DMS114 treated with DMSO at 0.1 percent for 48 hours (cell line): ENCODE measurements around the gene AP1S2.
"Not testable (repeated sequence)": the region's sequence is repeated elsewhere in the genome, so short reads cannot be mapped to it uniquely, and the experiment has no call there.

Experiments used
- DNase-seq: peaks from one replicate; lab custom pipeline; 2025; ENCODE audit not compliant: unreplicated experiment; lab: John Stamatoyannopoulos, UW

Gene AP1S2

DNA sequence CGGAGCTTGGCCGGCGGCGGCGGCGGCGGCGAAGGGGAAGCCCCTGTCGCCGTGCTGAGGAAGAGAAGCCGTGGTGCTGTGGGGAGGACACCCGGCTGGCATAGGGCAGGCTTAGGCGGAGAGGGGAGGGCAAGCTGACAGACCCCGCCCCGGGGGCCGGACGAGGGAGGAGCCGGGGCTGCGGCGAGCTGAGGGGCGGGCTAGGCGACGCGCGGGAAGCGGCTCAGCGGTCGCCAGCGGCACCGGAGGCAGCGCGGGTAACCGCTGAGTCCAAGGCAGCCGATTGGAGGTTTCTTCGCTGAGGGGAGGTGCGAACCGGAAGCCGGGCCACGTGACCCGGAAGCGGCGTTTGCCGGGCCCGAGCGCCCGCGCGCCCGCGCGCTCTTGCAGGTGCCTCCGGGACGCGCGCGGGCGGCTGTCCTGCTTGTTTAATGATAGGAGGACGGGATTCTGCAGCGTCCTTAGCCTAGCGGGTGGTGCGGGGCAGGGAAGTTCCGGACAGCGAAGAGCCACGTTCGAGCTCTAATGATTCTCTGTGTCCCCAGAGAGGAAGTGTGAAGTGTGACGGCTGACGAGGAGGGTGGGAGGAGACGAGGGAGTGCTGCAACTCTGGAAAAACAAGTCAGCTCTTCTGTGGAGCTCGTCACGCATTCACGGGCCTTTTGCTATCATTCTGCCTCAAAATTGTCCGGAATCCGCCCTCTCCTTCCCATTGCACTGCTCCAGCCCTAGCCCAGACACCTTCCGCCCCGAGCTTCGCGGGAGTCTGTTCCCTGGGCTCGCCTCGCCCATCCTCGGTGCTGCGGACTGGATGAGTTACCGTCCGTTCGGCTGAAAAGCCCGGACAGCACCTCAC, at the start of gene AP1S2:
Gene AP1S2 (minus strand): TSS at position 102 of the 856 bp plus-strand sequence. CDS start 2,289 bp downstream, outside the sequence.
- peak; percentile 86 for DNase-seq

DNA sequence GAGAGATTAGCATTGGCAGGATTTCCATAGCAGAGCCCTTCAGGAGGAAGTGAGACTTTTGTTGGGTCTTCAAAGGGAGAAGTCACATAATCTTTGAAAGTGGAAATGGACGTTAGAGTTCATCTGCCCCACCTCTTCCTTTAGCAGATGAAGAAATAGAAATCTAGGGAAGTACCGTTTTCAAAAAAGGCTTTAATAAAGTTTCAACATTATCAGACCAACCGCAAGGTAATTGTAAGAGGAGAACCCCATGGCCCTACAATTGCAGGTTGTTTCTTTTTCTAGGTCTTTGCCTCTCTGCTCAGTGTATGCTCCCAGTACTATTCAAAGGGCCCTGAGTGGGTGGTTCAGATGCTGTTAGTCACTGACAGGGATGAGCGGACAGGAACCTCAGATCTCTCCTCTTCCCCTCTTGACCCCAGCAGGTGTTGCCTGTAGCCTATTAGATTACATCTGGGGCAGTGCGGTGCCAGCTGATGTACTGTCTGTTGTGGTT, 48.6 kb upstream of the AP1S2 start:
- DNase-seq: no peak

DNA sequence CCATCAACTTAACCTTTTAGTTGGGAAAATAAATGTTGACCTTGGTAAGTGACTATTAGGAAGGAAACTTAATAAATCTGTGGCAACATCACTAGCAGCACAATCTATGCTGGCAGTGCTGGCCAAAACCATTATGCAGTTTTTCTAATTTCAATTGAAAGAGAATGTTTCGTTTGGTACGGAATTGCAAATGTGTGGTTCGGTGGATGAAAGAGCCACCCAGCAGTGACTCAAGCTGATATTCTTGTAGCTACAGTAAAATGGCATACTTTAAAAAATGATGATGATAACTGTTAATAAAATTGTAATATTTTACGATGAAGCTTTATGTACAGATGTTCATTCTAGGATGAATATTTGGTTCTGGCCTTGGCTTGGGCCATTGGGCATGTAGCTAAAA, 40.7 kb upstream of the AP1S2 start:
- DNase-seq: no peak

DNA sequence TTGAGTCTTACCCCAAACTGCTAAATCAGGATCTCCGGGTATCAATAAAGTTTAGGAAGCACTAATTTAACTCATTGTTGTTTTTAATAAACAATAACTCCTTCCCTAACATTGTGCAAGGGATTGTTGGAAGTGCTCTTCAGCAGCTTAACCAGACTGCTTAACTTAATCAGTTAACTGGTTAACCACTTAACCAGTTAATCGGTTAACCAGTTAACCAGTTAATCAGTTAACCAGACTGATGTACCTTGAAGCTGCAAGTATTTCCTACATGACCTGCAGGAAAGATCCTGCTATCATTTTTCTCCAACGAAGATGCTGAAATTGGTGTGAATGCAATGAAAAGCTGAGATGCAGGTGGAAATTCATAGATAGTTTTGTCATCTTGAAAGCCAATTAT, 40.1 kb upstream of the AP1S2 start:
- DNase-seq: no peak

DNA sequence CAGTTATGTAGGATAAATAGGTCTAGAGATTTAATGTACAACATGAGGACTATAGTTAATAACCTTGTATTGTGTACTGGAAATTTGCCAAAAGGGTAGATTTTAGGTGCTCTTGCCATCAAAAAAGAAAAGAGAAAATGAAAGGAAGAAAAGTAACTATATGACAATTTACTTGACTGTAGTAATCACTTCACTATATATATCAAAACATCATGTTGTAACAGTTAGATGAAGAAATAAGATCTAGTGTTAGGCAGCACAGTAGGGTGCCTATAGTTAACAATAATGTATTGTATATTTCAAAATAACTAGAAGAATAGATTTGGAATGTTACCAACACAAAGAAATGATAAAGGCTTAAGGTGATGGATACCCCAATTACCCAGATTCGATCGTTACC, 35.9 kb upstream of the AP1S2 start:
- DNase-seq: no peak

- no peak for DNase-seq
Measured at GRCh38 chrX:15888062-15888461, 33.4 kb upstream of the AP1S2 start.

- DNase-seq: no peak
Measured at GRCh38 chrX:15883540-15883863, 28.9 kb upstream of the AP1S2 start.

- no peak for DNase-seq
Measured at GRCh38 chrX:15882704-15883539, 28.3 kb upstream of the AP1S2 start.

DNA sequence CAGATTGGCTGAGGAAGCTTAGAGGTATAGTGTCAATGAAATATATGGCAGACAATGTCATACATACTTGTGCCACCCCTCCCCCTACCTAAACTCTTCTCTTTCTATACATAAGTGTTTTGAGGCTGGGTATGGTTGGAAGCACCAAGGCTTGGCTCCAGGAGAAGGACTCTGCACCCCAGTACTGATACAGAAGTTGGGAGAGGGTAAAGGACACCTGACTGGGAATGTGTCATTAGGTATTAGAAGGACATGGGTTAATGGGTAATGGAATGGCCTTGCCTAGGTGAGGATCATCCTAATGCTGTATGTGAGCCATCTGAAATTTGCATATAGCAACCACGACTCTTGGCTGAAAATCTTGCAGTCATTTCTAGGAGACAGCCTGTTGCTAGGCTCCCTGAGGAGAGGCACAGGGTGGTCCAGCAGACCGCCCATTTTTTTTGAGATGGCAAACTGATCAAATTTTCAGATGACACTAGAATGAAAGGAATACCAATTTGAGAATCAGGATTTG, 26.8 kb upstream of the AP1S2 start:
- no peak for DNase-seq

- not testable (repeated sequence) for DNase-seq
Measured at GRCh38 chrX:15877914-15878313, 23.3 kb upstream of the AP1S2 start.

- DNase-seq: no peak
Measured at GRCh38 chrX:15877380-15877779, 22.8 kb upstream of the AP1S2 start.

- DNase-seq: no peak
Measured at GRCh38 chrX:15874672-15875071, 20.1 kb upstream of the AP1S2 start.

DNA sequence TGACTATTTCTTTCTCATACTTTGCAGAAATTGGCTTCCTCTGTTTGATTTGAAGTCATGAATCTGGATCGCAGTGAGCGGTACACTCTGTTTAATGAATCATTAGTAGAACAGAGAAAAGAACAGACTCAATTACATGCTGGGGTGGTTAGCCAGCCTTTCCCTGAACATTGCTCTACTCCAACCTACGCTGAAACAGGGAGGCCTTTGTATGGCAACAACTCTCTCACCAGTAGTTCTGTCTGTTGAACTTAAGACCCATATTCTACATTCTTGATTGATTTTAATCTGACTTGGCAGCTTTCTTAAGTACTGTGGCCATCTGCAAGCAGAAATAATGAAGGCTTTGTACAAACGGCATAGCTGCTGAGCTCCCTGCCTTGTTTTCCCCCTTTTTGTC, 19.0 kb upstream of the AP1S2 start:
- no peak for DNase-seq

DNA sequence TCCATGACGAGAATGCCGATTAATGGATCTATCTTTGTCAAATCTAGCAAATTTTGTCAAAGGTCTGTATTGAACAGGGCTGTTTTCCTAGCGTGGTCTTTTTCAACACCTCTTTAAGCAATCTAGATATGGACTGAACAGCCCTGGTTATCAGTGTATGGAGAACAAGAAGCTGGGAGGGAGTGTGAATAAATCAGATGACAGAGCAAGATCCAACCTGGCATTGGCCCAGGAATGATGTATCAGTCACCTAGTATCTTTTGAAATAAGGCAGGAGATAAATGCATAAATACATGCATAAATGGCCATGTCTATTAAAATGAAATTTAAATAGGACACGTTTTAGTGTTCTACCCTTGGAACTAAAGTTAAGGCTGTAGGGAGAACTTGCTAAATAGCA, 15.7 kb upstream of the AP1S2 start:
- DNase-seq: no peak

- no peak for DNase-seq
Measured at GRCh38 chrX:15869695-15870094, 15.1 kb upstream of the AP1S2 start.

DNA sequence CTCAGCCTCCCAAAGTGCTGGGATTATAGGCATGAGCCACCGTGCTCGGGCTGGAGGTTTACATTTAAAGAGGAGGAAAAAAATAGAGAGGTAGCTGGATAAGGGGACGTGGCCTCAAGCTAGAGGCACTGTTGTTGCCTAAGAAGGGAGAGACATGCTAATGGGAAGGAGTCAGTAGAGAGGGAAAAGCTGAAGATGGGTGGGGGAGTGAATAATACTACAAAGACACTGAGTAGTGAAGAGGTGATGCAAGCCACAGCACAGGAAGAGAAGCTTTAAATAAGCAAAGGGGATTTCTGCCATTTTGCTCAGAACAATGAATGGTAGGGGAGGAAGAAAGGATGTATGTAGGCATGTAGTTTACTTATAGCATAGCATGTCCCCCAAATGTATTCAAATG, 11.5 kb upstream of the AP1S2 start:
- no peak for DNase-seq

GRCh38 chrX:15864629-15865028, 10.0 kb upstream of the AP1S2 start:
- no peak for DNase-seq

DNA sequence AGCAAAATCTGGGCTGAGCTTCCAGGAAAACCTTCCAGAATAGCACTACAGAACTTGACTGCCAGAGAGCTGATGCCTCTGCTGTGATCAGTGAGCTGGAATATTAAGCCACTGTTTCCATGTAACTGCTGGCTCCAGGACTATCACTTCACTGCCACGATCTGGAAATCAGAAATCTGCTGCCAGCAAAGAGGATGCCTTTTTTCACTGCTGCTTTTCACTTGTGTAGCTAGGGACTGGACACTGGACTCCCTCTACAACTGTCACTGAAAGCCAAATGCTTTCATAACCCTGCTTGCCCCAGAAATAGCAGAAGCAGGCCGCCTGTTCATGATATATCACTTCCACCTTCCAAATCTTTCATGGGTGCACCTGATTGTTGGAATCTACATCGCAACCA, 9.4 kb upstream of the AP1S2 start:
- DNase-seq: no peak

DNA sequence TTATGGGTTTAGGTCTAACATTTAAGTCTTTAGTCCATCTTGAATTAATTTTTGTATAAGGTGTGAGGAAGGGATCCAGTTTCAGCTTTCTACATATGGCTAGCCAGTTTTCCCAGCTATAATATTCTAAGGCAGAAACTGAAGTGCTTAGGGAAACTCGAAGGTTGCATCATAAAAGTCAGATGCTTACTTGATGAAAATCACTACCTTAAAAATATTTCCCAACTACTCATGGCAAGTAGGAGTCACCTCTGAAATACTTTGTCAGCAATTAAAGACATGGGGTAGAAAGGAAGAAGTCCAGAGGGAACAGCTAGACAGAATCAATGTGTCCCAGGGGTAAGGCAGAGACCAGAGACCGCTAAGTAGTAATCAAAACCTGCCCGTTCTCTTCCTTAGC, 6.3 kb upstream of the AP1S2 start:
- DNase-seq: no peak

DNA sequence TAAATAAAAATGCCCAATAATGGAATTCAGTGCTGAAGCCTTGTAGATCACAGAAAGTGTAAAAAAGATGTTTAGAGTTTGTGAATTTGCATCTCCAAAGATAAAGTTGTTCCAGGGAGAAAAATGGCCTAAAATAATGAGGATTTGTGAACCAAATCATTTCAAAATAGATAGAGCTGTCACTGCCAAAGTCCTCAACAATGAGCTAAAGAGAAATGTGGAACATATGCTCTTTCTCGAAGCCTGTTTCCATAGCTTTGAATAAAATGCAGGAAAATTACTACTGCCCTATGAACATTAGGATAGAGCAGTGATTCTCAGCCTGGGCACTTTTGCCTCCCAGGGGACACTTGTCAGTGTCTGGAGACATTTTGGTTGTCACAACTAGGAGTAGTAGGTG, 3.4 kb upstream of the AP1S2 start:
- DNase-seq: no peak

GRCh38 chrX:15856636-15857035, 2.0 kb upstream of the AP1S2 start:
- DNase-seq: no peak

DNA sequence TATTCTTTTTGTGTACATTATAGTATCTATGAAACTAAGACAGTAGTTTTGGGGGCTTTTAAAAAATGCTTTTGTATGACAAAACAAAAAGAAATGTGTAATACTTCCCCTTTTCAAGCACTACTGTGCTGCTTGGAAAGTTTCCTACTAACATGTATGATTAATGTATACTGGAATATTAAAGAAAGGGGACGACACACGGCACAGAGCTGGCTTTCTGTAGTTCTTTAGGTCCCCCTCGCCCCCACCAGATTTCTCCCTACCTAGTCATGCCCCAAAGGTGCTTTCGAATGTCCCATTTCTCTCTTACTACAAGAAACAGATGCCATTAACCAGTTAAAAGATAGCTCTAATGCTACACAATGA, 1.6 kb upstream of the AP1S2 start:
- DNase-seq: no peak
